GM18520 (cell line): Measurements from ENCODE around the gene MRPS18B.
"Not testable (repeated sequence)": the region's sequence is repeated elsewhere in the genome, so short reads cannot be mapped to it uniquely, and the experiment has no call there.

Source experiments
- ATAC-seq: cut with Tn5 transposase; IDR thresholded peaks from one replicate; pipeline ENCODE4 v1.9.1; 2021; ENCODE audit not compliant: unreplicated experiment

Gene MRPS18B

DNA sequence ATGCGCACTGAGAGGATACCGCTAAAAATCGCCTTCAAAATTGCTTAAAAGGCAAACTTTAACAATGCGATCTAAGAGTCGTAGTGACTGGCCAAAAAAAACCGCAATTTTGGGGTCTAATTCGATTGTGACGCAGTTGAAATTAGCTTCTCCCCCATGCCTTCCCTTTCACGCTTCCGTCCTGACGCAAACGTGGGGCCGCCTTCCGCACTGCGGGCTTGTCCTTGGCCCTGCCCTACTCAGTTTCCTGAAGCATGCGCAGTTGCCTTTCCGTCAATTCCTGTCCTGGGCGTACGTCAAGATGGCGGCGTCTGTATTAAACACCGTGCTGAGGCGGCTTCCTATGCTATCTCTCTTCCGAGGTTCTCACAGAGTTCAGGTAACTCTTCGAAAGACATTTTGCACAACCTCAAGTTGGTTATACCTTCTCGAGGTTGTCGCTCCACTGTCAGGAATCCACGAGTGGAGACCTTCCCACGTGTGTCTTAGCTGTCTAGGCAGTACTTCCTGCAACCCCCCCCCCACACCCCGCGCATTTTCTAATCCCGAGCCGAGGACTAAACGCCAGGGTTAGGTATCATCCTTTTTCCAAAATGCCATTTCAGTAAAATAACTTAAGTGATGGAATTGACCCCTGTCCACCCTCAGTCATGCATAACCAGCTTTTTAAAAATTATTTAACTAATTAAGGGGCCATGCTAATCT, at the start of gene MRPS18B:
TSS of gene MRPS18B (plus strand) at position 276 of the 705 bp plus-strand sequence. CDS start at position 302, 26 bp downstream.
- ATAC-seq, result peak; percentile 43

DNA sequence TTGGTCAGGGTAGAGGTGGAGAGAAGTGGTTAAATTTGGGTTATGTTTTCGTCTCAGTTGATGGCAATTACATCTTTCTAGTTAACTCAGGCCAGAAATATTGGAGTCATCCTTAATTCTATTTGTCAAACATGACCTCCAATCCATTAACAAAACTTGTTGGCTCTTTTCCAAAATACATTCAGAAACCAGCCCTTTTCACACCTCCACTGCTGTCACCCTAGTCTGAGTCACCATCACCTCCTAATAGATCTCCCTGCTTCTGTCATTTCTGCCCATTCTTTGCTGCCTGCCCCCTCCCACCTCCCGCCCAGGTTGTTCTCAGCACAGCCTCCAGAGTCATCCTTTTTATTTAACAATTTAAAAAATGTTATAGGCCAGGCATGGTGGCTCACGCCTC, 49.4 kb upstream of the MRPS18B start:
- ATAC-seq, result no peak

DNA sequence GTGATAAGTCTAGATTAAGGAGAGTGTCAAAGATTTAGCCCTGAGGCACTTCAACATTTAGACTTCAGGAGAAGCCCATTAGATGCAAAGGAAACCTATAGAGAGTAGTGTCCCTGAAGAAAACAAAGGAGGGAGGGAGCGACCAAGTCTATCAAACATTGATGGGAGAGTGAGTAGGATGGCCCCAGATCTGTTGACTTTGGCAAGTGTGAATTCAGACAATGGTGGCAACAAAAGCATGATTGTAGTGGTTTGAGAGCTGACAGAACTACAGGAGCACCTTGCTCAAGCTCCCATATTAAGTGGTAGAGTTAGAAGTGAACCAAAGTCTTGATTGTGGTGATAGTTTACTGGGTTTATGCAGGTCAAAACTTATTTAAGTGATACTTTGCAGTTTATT, 47.4 kb upstream of the MRPS18B start:
- ATAC-seq, result no peak

DNA sequence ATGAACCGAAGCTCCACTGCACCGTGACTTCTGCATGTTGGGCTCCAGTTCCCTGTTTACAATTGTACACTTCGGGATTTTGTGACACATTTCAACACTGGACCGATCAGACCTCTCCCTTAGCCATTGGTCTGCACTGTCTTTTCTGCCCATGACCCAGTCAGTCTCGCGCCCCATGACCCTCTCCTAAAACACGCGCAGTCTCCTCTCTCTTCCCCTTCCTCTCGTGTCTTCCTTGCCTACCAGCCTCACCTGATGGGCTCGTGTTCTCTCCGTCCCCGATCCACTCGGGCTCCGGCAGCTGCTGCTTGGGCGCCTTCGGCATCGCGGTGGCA, 46.9 kb upstream of the MRPS18B start:
- ATAC-seq, result peak; percentile 5

DNA sequence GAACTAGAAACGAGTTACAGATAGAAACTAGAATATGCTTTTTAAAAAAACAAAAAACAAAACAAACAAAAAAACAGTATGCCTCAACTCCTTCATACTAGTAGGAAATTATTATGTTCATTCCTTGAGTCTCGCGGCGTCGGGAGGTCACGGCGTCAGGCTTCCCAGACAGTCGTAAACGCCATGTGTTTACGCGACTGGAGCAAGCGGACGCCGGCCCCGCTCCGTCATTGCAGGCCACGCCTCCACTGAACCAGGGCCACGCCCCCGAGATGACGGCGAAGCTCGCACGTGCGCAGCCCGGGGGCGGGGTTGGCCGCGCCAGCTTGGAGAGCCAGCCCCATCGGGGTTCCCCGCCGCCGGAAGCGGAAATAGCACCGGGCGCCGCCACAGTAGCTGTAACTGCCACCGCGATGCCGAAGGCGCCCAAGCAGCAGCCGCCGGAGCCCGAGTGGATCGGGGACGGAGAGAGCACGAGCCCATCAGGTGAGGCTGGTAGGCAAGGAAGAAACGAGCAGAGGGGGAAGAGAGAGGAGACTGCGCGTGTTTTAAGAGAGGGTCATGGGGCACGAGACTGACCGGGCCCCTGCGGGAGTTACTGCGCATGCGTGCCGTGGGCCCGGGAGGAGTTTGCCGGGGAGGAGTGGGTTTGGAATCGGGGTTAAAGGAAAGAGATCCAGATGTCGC, 46.4 kb upstream of the MRPS18B start, which contains the start of gene ABCF1:
TSS of gene ABCF1 (plus strand) at position 368 of the 687 bp plus-strand sequence. CDS start at position 414, 46 bp downstream.
- peak; percentile 80 for ATAC-seq

DNA sequence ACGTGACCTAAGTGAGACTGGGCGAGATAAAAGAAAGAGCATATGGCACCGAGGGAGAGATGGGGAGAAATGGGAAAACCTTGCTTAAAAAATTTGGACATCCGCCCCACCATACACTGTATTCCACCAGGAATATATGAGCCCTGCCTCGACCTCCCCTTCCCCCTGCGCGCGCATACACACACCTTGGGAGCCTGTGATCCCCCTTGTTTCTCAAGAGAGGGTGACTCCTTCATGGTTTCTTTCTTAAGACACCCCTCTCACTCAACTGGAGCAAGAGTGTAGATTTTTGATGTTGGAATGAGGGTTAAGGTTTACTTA, 45.9 kb upstream of the MRPS18B start:
- no peak for ATAC-seq

DNA sequence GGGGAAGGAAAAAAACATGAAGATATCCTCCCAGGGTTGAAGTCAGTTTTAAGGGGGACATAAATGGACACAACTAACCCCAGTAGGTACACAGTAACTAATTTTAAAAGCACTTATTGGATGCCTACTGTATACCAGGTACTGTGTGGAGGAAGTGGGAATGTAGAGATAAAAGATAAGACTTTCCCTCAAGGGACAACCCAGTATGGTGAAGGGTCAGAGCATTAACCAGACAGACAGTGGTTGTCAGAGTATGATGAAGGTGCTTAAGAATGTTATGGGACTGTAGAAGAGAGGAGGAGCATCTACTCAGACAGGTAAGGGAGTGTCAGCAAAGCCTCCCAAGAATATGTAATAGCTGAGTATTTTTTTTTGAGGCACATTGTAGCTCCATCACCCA, 45.5 kb upstream of the MRPS18B start:
- ATAC-seq, result no peak

DNA sequence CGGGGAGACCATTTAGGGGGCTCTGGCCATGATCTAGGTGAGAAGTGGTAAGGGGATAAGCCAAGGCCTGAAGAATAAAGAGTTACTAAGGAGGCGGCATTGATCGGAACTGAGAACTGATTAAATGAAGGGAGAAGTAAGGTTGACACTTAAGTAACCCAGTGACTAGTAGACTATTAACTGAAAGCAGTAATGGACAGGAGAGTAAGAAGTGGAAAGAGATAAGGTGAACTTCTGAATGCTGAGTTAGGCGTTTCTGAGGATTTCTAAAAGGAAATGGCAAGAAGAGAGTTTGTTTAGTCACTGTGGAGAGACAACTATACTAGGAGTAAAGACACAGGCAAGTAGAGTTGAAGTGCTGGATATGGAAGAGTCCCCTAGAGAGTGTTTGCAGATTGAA, 44.5 kb upstream of the MRPS18B start:
- no peak for ATAC-seq

DNA sequence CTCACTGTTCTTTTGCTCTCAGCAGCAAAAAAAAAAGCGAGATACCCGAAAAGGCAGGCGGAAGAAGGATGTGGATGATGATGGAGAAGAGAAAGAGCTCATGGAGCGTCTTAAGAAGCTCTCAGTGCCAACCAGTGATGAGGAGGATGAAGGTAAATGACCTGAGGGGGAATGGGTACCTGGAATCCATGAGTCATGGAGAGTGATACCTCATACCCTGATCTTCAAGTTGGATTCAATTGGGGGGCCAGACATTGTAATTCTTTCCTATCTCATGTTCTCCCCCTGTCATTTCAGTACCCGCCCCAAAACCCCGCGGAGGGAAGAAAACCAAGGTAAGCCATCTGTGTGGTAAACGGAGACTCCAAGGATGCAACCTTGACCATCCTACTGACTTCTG, 39.6 kb upstream of the MRPS18B start:
- ATAC-seq, result no peak

DNA sequence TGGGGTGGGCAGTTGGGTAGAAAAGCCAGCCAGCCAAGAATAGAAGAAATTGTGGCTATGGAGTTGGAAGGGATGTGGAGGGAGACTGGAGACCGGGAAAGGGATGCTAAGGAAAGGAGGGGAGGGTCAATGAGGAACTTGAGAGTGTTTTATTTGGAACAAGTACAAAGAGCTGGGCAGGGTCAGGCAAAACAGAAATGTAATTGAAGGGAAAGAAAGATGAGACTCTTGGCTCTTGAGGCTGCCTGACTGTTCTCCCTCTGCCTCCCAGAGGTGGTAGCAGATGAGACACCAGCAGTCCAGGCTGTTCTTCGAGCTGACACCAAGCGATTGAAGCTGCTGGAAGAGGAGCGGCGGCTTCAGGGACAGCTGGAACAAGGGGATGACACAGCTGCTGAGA, 33.7 kb upstream of the MRPS18B start:
- ATAC-seq, result no peak

DNA sequence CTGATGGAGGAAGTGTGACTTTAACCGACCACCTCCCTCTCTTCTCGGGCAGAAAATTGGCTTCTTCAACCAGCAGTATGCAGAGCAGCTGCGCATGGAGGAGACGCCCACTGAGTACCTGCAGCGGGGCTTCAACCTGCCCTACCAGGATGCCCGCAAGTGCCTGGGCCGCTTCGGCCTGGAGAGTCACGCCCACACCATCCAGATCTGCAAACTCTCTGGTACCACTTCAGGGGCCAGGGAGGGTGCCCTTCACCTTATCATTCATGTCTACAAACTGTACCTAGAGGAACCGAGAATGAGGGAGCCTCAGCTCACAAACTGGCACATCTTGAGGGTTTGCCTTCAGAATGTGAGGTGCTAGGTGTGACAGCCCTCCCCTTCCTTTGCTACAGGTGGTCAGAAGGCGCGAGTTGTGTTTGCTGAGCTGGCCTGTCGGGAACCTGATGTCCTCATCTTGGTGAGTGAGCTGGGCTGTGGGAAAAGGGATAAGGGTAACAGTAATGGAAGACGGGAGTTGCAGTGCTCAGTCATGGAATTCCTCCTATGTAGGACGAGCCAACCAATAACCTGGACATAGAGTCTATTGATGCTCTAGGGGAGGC, 27.8 kb upstream of the MRPS18B start:
- no peak for ATAC-seq

DNA sequence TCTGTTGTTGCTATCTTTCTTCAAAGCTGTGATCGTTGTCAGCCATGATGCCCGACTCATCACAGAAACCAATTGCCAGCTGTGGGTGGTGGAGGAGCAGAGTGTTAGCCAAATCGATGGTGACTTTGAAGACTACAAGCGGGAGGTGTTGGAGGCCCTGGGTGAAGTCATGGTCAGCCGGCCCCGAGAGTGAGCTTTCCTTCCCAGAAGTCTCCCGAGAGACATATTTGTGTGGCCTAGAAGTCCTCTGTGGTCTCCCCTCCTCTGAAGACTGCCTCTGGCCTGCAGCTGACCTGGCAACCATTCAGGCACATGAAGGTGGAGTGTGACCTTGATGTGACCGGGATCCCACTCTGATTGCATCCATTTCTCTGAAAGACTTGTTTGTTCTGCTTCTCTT, 27.1 kb upstream of the MRPS18B start:
- ATAC-seq, result no peak

DNA sequence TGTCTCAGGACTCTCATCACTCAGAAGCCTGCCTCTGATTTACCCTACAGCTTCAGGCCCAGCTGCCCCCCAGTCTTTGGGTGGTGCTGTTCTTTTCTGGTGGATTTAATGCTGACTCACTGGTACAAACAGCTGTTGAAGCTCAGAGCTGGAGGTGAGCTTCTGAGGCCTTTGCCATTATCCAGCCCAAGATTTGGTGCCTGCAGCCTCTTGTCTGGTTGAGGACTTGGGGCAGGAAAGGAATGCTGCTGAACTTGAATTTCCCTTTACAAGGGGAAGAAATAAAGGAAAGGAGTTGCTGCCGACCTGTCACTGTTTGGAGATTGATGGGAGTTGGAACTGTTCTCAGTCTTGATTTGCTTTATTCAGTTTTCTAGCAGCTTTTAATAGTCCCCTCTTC, 26.6 kb upstream of the MRPS18B start:
- no peak for ATAC-seq

DNA sequence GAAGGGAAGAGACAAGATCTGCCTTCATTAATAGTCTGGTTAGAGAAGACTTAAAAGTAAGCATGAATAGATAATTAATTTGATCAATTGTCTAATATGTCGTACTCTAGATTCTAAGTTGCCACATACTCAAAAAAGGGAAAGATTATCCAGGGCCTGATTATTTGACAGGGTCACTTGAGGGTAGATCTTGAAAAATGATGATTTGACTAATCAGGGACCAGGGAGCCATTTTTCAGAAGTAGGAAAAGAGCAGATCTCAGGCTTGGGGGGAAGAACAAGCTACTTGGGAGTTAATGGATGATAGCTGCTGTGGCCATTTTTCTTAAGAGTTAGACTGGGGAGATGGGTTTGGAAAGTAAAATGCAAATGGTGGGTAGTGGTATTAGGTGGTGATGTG, 25.4 kb upstream of the MRPS18B start:
- ATAC-seq, result no peak

DNA sequence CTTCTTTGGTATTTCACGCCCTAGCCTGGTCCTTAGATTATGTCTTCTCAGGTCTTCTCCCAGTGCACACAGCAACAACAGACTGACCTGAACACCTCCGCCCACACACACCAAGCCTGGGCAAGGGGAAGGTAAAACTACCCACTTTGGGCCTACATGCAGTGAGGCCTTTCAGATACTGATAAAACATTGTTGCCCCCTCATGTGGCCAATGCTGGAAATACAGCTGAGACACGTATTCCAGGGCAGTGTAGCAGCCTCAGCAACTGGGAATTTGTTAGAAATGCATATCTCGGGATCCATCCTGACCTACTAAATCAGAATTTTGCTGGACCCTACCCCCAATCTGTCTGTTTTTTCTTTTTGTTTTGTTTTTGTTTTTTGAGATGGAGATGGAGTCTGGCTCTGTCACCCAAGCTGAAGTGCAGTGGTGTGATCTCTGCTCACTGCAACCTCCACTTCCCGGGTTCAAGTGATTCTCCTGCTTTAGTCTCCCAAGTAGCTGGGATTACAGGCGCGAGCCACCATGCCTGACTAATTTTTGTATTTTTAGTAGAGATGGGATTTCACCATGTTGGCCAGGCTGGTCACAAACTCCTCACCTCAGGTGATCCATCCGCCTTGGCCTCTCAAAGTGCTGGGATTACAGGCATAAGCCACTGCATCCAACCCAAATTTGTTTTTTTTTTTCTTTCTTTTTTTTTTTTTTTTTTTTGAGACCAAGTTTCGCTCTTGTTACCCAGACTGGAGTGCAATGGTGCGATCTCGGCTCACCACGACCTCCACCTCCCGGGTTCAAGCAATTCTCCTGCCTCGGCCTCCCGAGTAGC, 20.1 kb upstream of the MRPS18B start:
- not testable (repeated sequence) for ATAC-seq

DNA sequence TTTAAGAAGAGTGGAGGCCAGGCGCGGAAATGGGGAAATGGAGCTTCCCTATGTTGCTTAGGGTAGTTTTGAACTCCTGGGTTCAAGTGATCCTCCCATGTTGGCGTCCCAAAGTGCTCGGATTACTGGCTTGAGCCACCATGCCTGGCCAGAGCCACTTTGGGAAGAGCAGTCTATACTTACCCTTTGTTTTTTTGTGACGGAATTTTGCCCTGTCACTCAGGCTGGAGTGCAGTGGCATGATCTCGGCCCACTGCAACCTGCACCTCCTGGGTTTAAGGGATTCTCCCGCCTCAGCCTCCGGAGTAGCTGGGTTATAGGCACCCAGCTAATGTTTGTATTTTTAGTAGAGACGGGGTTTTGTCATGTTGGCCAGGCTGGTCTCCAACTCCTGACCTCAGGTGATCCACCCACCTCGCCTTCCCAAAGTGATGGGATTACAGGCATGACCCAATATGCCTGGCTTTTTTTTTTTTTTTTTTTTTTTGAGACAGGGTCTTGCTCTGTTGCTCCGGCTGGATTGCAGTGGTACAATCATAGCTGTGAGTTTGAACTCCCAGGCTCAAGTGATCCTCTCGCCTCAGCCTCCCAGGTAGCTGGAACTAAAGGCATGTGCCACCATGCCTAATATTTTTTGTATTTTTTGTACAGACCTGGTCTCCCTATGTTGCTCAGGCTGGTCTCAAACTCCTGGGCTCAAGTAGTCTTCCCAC, 18.6 kb upstream of the MRPS18B start:
- no peak for ATAC-seq

DNA sequence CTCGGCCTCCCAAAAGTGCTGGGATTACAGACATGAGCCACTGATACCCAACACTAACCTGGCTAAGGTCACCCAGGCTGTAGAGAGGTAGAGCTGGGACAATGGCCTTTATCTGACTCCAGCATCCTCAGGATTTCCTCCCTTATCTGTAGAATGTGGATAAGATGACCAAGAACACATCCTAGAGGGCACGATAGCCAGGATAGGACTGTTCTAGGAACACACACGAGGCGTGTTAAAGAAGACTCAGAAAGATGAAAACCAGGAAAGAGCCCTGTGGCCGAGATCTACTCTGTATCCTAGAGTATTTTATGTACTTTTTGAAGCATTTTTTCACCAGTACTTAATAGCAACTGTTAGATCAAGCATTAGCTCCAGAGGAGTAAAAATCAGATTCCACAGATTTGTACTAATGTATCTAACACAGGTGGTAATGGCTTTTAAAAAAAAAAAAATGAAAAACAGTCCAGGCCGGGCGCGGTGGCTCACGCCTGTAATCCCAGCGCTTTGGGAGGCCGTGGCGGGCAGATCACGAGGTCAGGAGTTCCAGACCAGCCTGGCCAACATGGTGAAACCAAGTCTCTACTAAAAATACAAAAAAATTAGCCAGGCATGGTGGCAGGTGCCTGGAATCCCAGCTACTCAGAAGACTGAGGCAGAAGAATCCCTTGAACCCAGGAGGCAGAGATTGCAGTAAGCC, 17.9 kb upstream of the MRPS18B start:
- ATAC-seq, result no peak

DNA sequence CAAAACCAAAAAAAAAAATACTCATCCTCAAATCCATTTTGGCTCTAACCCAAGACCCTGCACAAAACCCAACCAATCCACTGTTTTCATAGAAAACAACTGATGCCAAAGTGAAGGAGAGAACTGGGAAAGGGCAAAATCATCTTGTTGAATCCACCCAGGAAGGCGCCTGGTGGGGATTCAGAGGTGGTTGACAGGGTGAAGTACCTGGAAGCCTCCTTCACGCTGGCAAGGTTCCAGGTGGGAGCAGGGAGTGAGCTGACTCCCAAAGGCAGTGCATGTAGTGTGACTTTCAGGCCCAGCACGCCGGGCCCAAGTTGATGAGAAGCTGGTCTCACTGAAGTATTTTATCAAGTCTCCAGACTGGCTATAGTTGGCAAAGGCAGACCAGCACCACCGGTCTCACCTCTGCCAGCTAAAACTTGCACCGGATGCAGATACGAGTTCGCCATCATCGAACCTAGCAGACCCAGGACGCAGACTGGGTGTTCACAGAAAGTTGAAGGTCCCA, 17.1 kb upstream of the MRPS18B start:
- ATAC-seq, result no peak

DNA sequence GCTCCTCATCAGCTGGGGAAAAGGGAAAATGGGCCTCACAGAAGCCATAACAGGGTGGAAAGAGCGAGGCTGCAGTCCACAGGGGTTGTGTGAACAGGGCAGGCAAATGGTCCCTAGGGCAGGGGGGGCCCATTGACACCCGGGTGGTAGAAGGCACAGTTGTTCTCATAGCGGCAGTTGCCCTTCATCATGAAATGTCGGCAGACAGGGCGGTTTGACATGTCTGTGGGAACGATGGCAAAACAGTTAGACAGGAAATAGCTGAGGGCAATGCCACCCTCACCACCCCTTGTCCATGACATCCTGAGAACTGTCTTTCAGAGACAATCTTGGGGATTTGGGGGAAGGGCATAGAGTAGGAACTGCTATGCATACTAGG, 16.2 kb upstream of the MRPS18B start:
- ATAC-seq, result no peak
